GM23338 (cell line): ENCODE data around the gene UNC45A. TPM values are rescaled to one million over a fixed set of nuclear protein-coding genes. Genes with fewer than 3 reads are reported as not detected.

Experiments used
- ATAC-seq: fragments of 200-7000 bp; cut with Tn5 transposase; 3 replicates; pipeline ENCODE4 v1.9.1; 2020
- DNase-seq: peaks from one replicate; pipeline ENCODE4 v3.0.0-alpha.2; 2015; ENCODE audit warnings: low spot score
- H2AFZ ChIP-seq: fragments of 200-600 bp; sonication (generic); 2 replicates; pipeline ENCODE4 v1.8.0; 2016; ENCODE audit warnings: antibody characterized with exemption, mild to moderate bottlenecking, moderate library complexity
- H3F3A ChIP-seq: fragments of 200-600 bp; sonication (generic); replicated peaks from 2 replicates; pipeline ENCODE4 v1.8.0; 2017; ENCODE audit warnings: antibody characterized with exemption, mixed run types, low read depth
- H3K27ac ChIP-seq: fragments of 200-600 bp; sonication (generic); 2 replicates; pipeline ENCODE4 v1.6.1; 2016; ENCODE audit warnings: low read depth
- H3K27me3 ChIP-seq: fragments of 200-600 bp; sonication (generic); 2 replicates; pipeline ENCODE4 v1.8.0; 2016; ENCODE audit warnings: mild to moderate bottlenecking, mixed run types, moderate library complexity; ENCODE audit not compliant: insufficient read depth
- H3K36me3 ChIP-seq: fragments of 200-600 bp; sonication (generic); 2 replicates; pipeline ENCODE4 v1.8.0; 2016; ENCODE audit warnings: mild to moderate bottlenecking; ENCODE audit not compliant: insufficient read depth
- H3K4me1 ChIP-seq: fragments of 200-600 bp; sonication (generic); 2 replicates; pipeline ENCODE4 v1.8.0; 2016; ENCODE audit warnings: mild to moderate bottlenecking, moderate library complexity; ENCODE audit not compliant: insufficient read depth
- H3K4me2 ChIP-seq: fragments of 200-600 bp; sonication (generic); 2 replicates; pipeline ENCODE4 v1.7.1; 2017; ENCODE audit warnings: mixed run types
- H3K4me3 ChIP-seq: fragments of 200-600 bp; sonication (generic); 2 replicates; pipeline ENCODE4 v1.6.1; 2016; ENCODE audit warnings: mixed run types
- H3K79me2 ChIP-seq: fragments of 200-600 bp; sonication (generic); replicated peaks from 2 replicates; pipeline ENCODE4 v1.8.0; 2017; ENCODE audit warnings: mild to moderate bottlenecking; ENCODE audit not compliant: insufficient read depth
- H3K9me2 ChIP-seq: fragments of 200-600 bp; sonication (generic); 2 replicates; pipeline ENCODE4 v1.8.0; 2017; ENCODE audit not compliant: insufficient read depth
- H4K20me1 ChIP-seq: fragments of 200-600 bp; sonication (generic); replicated peaks from 2 replicates; pipeline ENCODE4 v1.8.0; 2017; ENCODE audit warnings: mild to moderate bottlenecking; ENCODE audit not compliant: insufficient read depth
- H3K27ac Mint-ChIP-seq: 2 replicates; pipeline ENCODE4 v1.8.0; 2020; ENCODE audit warnings: inconsistent platforms, mild to moderate bottlenecking, moderate library complexity, mixed read lengths
- H3K27me3 Mint-ChIP-seq: 3 replicates; pipeline ENCODE4 v1.8.0; 2022; ENCODE audit warnings: low read depth, mild to moderate bottlenecking, moderate library complexity, mixed read lengths, inconsistent platforms; ENCODE audit not compliant: insufficient read depth, poor library complexity
- H3K36me3 Mint-ChIP-seq: 3 replicates; pipeline ENCODE4 v1.8.0; 2021; ENCODE audit warnings: low read depth, mild to moderate bottlenecking, inconsistent platforms, moderate library complexity, mixed read lengths
- H3K4me1 Mint-ChIP-seq: 3 replicates; pipeline ENCODE4 v1.8.0; 2020; ENCODE audit warnings: mild to moderate bottlenecking, inconsistent platforms, mixed read lengths
- H3K4me3 Mint-ChIP-seq: 3 replicates; pipeline ENCODE4 v1.8.0; 2021; ENCODE audit warnings: moderate library complexity, mild to moderate bottlenecking, inconsistent platforms, mixed read lengths
- H3K9me3 Mint-ChIP-seq: 3 replicates; pipeline ENCODE4 v1.8.0; 2020; ENCODE audit warnings: moderate library complexity, mild to moderate bottlenecking, inconsistent platforms, mixed read lengths
- CREB1 ChIP-seq: fragments of 250-450 bp; sonication (Bioruptor Pico); IDR thresholded peaks from 2 replicates; pipeline ENCODE4 v1.5.0; 2020; ENCODE audit warnings: low read depth, mild to moderate bottlenecking, moderate library complexity
- EZH2 ChIP-seq: fragments of 200-600 bp; sonication (generic); IDR thresholded peaks from one replicate; pipeline ENCODE4 v1.8.0; 2017; ENCODE audit warnings: antibody characterized with exemption, mild to moderate bottlenecking, low read depth; ENCODE audit not compliant: unreplicated experiment
- EZH2phosphoT487 ChIP-seq: fragments of 200-600 bp; sonication (generic); IDR thresholded peaks from one replicate; pipeline ENCODE4 v1.8.1; 2018; ENCODE audit warnings: antibody characterized with exemption; ENCODE audit not compliant: unreplicated experiment
- JUNB ChIP-seq: IDR thresholded peaks from one replicate; pipeline ENCODE4 v1.6.1; 2016; ENCODE audit warnings: antibody characterized with exemption; ENCODE audit not compliant: unreplicated experiment
- NANOG ChIP-seq: IDR thresholded peaks from 2 replicates; pipeline ENCODE4 v1.6.1; 2016; ENCODE audit warnings: antibody characterized with exemption, borderline replicate concordance
- STAT1 ChIP-seq: IDR thresholded peaks from one replicate; pipeline ENCODE4 v1.6.1; 2016; ENCODE audit warnings: antibody characterized with exemption; ENCODE audit not compliant: unreplicated experiment
- ZNF114 ChIP-seq: fragments of 250-450 bp; sonication (Bioruptor Pico); IDR thresholded peaks from 2 replicates; pipeline ENCODE4 v1.5.0; 2020; ENCODE audit warnings: mild to moderate bottlenecking, moderate library complexity
- ZNF331 ChIP-seq: fragments of 250-450 bp; sonication (Bioruptor Pico); IDR thresholded peaks from 2 replicates; pipeline ENCODE4 v1.5.0; 2020; ENCODE audit warnings: low read depth, mild to moderate bottlenecking, moderate library complexity
- polyA plus RNA-seq: library from polyadenylated mRNA; unstranded; fragments of >200 nt; fragmentation: Nextera tagmentation; extraction: Ambion mirVana; gene quantifications from 2 replicates; pipeline ENCODE4 v1.2.1, GENCODE V29; 2016
- total RNA-seq: library from RNA; depleted of rRNA; stranded (reverse); fragments of >200 nt; shearing (Covaris generic); gene quantifications from 2 replicates; pipeline ENCODE4 v1.2.3, GENCODE V29; 2014
- TF ChIP-seq, protein P1 (sequence below): IDR thresholded peaks from 2 replicates; pipeline ENCODE4 v1.6.1; 2016; ENCODE audit warnings: antibody characterized with exemption
- TF ChIP-seq, protein P2 (sequence below), 2 experiments: fragments of 200-600 bp in 1 of 2; sonication (generic) in 1 of 2; conservative IDR thresholded peaks; 2 replicates each; pipeline versions ENCODE4 v1.5.1 to v1.6.1; 2016 to 2017; ENCODE audit warnings: antibody characterized with exemption in 2 of 2, low read depth in 2 of 2, mild to moderate bottlenecking in 2 of 2, moderate library complexity in 1 of 2
- TF ChIP-seq, protein P3 (sequence below): fragments of 250-450 bp; sonication (Bioruptor Pico); IDR thresholded peaks from 2 replicates; pipeline ENCODE4 v1.5.0; 2020; ENCODE audit warnings: mild to moderate bottlenecking, moderate library complexity
- TF ChIP-seq, protein P4 (sequence below): IDR thresholded peaks from one replicate; pipeline ENCODE4 v1.6.1; 2018; ENCODE audit warnings: antibody characterized with exemption; ENCODE audit not compliant: unreplicated experiment

UNC45A gene
- total and polyA plus RNA-seq, 2 experiments from 2014 or later, result 40.2 to 86.8 TPM

DNA sequence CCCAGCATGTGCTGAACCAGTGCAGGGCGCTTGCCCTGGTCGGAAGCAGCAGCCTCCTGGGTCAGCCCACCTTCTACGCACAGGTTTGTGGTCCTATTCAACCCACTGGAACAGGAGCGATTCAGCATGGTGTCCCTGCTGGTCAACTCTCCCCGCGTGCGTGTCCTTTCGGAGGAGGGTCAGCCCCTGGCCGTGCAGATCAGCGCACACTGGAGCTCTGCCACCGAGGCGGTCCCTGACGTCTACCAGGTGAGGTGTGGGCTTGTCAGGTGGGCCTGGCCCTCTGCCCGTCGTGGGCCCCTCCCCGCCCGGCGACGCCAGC lies 23.8 kb upstream of the UNC45A start (continued):
- TF ChIP-seq, protein P1, sequence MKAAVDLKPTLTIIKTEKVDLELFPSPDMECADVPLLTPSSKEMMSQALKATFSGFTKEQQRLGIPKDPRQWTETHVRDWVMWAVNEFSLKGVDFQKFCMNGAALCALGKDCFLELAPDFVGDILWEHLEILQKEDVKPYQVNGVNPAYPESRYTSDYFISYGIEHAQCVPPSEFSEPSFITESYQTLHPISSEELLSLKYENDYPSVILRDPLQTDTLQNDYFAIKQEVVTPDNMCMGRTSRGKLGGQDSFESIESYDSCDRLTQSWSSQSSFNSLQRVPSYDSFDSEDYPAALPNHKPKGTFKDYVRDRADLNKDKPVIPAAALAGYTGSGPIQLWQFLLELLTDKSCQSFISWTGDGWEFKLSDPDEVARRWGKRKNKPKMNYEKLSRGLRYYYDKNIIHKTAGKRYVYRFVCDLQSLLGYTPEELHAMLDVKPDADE, result no peak
- TF ChIP-seq EZH2, result no peak

DNA sequence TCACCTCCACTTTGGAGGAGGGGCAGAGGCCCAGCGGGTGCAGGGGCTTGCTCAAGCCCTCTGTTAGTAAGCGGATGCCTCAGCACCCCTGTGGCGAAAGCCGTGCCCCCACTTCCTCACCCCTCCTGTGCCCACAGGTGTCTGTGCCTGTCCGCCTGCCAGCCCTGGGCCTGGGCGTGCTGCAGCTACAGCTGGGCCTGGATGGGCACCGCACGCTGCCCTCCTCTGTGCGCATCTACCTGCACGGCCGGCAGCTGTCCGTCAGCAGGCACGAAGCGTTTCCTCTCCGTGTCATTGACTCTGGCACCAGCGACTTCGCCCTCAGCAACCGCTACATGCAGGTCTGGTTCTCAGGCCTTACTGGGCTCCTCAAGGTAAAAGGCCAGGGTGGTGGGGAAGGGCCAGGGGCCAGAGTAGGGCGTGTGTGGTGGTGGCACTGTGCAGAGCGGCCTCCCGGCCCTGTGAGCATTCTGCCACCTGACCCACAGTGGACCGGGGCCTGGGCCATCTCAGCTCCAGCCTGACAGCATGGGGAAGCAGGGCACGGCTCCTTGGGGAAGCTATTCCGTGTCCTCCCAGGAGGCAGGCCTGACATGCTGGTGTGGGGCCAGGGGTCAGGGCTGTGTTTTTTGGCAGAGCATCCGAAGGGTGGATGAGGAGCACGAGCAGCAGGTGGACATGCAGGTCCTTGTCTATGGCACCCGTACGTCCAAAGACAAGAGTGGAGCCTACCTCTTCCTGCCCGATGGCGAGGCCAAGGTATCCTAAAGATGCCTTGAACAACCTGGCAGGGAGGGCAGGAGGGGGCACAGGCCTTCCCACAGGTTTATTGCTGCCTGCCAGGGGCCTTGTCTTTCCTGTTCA lies 22.9 kb upstream of the UNC45A start:
- no peak overlapping the region for H3K4me3 ChIP-seq
- no peak for ATAC-seq
- peaks cover 6% of the 10 kb centered on the region for H3K4me1 Mint-ChIP-seq
- TF ChIP-seq, protein P2, sequence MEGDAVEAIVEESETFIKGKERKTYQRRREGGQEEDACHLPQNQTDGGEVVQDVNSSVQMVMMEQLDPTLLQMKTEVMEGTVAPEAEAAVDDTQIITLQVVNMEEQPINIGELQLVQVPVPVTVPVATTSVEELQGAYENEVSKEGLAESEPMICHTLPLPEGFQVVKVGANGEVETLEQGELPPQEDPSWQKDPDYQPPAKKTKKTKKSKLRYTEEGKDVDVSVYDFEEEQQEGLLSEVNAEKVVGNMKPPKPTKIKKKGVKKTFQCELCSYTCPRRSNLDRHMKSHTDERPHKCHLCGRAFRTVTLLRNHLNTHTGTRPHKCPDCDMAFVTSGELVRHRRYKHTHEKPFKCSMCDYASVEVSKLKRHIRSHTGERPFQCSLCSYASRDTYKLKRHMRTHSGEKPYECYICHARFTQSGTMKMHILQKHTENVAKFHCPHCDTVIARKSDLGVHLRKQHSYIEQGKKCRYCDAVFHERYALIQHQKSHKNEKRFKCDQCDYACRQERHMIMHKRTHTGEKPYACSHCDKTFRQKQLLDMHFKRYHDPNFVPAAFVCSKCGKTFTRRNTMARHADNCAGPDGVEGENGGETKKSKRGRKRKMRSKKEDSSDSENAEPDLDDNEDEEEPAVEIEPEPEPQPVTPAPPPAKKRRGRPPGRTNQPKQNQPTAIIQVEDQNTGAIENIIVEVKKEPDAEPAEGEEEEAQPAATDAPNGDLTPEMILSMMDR (conservative IDR thresholded peaks at IDR 0.05; ENCODE audit: low read depth in 2 of 2), result no peak
- TF ChIP-seq STAT1 (no peak), JUNB (no peak), NANOG (no peak), ZNF114 (no peak), CREB1 (CRISPR knock-in tag) (no peak), ZNF331 (no peak), EZH2phosphoT487 (no peak)
- TF ChIP-seq, protein P3, sequence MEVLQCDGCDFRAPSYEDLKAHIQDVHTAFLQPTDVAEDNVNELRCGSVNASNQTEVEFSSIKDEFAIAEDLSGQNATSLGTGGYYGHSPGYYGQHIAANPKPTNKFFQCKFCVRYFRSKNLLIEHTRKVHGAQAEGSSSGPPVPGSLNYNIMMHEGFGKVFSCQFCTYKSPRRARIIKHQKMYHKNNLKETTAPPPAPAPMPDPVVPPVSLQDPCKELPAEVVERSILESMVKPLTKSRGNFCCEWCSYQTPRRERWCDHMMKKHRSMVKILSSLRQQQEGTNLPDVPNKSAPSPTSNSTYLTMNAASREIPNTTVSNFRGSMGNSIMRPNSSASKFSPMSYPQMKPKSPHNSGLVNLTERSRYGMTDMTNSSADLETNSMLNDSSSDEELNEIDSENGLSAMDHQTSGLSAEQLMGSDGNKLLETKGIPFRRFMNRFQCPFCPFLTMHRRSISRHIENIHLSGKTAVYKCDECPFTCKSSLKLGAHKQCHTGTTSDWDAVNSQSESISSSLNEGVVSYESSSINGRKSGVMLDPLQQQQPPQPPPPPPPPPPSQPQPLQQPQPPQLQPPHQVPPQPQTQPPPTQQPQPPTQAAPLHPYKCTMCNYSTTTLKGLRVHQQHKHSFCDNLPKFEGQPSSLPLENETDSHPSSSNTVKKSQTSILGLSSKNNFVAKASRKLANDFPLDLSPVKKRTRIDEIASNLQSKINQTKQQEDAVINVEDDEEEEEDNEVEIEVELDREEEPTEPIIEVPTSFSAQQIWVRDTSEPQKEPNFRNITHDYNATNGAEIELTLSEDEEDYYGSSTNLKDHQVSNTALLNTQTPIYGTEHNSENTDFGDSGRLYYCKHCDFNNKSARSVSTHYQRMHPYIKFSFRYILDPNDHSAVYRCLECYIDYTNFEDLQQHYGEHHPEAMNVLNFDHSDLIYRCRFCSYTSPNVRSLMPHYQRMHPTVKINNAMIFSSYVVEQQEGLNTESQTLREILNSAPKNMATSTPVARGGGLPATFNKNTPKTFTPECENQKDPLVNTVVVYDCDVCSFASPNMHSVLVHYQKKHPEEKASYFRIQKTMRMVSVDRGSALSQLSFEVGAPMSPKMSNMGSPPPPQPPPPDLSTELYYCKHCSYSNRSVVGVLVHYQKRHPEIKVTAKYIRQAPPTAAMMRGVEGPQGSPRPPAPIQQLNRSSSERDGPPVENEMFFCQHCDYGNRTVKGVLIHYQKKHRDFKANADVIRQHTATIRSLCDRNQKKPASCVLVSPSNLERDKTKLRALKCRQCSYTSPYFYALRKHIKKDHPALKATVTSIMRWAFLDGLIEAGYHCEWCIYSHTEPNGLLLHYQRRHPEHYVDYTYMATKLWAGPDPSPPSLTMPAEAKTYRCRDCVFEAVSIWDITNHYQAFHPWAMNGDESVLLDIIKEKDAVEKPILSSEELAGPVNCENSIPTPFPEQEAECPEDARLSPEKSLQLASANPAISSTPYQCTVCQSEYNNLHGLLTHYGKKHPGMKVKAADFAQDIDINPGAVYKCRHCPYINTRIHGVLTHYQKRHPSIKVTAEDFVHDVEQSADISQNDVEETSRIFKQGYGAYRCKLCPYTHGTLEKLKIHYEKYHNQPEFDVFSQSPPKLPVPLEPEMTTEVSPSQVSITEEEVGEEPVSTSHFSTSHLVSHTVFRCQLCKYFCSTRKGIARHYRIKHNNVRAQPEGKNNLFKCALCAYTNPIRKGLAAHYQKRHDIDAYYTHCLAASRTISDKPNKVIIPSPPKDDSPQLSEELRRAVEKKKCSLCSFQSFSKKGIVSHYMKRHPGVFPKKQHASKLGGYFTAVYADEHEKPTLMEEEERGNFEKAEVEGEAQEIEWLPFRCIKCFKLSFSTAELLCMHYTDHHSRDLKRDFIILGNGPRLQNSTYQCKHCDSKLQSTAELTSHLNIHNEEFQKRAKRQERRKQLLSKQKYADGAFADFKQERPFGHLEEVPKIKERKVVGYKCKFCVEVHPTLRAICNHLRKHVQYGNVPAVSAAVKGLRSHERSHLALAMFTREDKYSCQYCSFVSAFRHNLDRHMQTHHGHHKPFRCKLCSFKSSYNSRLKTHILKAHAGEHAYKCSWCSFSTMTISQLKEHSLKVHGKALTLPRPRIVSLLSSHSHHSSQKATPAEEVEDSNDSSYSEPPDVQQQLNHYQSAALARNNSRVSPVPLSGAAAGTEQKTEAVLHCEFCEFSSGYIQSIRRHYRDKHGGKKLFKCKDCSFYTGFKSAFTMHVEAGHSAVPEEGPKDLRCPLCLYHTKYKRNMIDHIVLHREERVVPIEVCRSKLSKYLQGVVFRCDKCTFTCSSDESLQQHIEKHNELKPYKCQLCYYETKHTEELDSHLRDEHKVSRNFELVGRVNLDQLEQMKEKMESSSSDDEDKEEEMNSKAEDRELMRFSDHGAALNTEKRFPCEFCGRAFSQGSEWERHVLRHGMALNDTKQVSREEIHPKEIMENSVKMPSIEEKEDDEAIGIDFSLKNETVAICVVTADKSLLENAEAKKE (CRISPR knock-in tag), result no peak
- TF ChIP-seq, protein P4, sequence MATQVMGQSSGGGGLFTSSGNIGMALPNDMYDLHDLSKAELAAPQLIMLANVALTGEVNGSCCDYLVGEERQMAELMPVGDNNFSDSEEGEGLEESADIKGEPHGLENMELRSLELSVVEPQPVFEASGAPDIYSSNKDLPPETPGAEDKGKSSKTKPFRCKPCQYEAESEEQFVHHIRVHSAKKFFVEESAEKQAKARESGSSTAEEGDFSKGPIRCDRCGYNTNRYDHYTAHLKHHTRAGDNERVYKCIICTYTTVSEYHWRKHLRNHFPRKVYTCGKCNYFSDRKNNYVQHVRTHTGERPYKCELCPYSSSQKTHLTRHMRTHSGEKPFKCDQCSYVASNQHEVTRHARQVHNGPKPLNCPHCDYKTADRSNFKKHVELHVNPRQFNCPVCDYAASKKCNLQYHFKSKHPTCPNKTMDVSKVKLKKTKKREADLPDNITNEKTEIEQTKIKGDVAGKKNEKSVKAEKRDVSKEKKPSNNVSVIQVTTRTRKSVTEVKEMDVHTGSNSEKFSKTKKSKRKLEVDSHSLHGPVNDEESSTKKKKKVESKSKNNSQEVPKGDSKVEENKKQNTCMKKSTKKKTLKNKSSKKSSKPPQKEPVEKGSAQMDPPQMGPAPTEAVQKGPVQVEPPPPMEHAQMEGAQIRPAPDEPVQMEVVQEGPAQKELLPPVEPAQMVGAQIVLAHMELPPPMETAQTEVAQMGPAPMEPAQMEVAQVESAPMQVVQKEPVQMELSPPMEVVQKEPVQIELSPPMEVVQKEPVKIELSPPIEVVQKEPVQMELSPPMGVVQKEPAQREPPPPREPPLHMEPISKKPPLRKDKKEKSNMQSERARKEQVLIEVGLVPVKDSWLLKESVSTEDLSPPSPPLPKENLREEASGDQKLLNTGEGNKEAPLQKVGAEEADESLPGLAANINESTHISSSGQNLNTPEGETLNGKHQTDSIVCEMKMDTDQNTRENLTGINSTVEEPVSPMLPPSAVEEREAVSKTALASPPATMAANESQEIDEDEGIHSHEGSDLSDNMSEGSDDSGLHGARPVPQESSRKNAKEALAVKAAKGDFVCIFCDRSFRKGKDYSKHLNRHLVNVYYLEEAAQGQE, result no peak

More for the DNA sequence above, 22.9 kb upstream of the UNC45A start:
- H3K27ac Mint-ChIP-seq, result no peak overlapping the region
- no peaks in the 10 kb centered on the region for H4K20me1 ChIP-seq
- no peak overlapping the region for H3K27ac ChIP-seq
- DNase-seq, result no peak
- no peak overlapping the region for H2AFZ ChIP-seq
- no peaks in the 10 kb centered on the region for H3K36me3 ChIP-seq
- no peak overlapping the region for H3K4me2 ChIP-seq
- H3K4me3 Mint-ChIP-seq, result no peak overlapping the region; the same call in 2 of the 3 replicates
- H3K79me2 ChIP-seq, result no peaks in the 10 kb centered on the region
- H3F3A ChIP-seq, result no peaks in the 10 kb centered on the region
- H3K36me3 Mint-ChIP-seq, result peaks cover 5% of the 10 kb centered on the region; the same call in 2 of the 3 replicates
- peaks cover 3% of the 10 kb centered on the region for H3K27me3 Mint-ChIP-seq
- no peaks in the 10 kb centered on the region for H3K27me3 ChIP-seq
- no peaks in the 10 kb centered on the region for H3K4me1 ChIP-seq
- no peaks in the 10 kb centered on the region for H3K9me2 ChIP-seq
- H3K9me3 Mint-ChIP-seq, result no peaks in the 10 kb centered on the region
